ENCODE measurements around the gene TMEM150A.
"Not testable (repeated sequence)": the region's sequence is repeated elsewhere in the genome, so short reads cannot be mapped to it uniquely, and the experiment has no call there.

Gene TMEM150A

DNA sequence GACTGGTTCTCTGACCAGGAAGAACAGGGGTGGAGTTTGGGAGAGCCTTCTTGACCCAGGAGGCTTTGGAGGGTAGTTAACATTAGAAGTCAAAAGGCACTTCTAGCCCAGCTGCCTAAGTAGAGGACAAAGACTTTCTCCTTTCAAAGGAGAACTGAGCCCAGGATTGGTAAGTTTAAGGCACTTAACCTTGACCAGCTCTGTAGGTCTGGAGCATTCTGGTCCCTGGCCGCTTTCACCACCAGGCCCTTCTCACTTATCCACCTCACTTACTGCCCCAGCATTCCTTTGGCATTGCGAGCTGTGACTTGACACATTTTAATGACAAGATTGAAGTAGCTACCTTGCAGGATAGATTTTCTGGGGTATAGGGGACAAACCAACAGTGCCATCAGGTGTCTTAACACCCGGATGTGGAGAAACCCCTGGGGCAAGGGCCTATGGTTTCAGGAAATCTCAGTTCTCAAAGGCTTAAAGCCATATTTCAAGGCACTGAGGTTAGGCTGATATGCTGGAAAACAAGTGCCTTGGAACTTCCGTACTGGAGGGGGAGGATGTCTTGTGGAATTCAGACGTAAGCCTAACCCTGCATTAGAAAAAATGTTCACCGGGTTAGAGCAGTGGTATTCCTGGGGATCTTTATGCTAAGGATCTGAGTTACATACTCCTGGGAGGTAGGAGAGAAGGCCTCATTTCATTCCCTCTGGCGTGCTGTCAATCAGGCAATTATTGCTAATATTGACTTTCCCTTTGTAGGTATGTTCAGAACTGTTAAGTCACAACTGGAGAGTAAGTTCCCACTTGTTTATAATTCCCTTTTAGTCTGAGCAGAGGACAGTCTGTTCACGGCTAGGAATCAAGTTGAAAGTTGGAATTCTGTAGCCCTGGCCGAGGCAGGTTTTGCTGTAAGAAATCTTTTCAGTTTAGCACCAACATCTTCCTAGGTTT lies 5.0 kb upstream of the TMEM150A start:
- peaks cover 9% of the 10 kb centered on the region for H3K36me3 ChIP-seq (replicated peaks)
- TF ChIP-seq, protein P1, sequence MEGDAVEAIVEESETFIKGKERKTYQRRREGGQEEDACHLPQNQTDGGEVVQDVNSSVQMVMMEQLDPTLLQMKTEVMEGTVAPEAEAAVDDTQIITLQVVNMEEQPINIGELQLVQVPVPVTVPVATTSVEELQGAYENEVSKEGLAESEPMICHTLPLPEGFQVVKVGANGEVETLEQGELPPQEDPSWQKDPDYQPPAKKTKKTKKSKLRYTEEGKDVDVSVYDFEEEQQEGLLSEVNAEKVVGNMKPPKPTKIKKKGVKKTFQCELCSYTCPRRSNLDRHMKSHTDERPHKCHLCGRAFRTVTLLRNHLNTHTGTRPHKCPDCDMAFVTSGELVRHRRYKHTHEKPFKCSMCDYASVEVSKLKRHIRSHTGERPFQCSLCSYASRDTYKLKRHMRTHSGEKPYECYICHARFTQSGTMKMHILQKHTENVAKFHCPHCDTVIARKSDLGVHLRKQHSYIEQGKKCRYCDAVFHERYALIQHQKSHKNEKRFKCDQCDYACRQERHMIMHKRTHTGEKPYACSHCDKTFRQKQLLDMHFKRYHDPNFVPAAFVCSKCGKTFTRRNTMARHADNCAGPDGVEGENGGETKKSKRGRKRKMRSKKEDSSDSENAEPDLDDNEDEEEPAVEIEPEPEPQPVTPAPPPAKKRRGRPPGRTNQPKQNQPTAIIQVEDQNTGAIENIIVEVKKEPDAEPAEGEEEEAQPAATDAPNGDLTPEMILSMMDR (IDR thresholded peaks at IDR 0.05; ENCODE audit: low read depth, low read length, missing control alignments) = no peak
- DNase-seq = no peak
- in situ Hi-C loops (cut with HindIII; ENCODE audit: low pct_ligation_motif_present, low sequenced_read_pairs) = no loop called here
- no peaks in the 10 kb centered on the region for H3K27me3 ChIP-seq (replicated peaks)
- H3K27ac ChIP-seq = no peak overlapping the region
- H3K4me3 ChIP-seq (ENCODE audit: low read depth, low read length) = no peak overlapping the region

DNA sequence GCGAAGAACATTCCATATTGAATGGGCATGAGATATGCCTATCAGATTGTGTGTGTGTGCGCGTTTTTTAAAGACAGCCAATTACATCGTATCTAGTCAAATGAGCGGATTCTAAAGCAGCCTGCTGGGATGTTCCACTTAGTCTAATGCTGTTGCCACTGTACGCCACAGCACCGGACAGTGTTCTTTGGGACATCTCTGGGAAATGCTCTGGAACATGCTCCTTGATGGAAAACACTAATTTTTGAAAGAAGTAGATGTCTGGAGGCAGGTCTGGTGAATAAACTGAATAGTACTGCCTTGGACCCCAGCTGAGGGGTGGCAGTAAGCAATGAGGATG lies 3.6 kb upstream of the TMEM150A start:
- Histone ChIP-seq H3K36me3 (replicated peaks) (peaks cover 9% of the 10 kb centered on the region), H3K27ac (peak overlapping the region; percentile 23), H3K27me3 (replicated peaks) (no peaks in the 10 kb centered on the region), H3K4me3 (ENCODE audit: low read depth, low read length) (no peak overlapping the region)
- TF ChIP-seq, protein P1 (IDR thresholded peaks at IDR 0.05; ENCODE audit: low read depth, low read length, missing control alignments) = no peak
- in situ Hi-C loops (cut with HindIII; ENCODE audit: low pct_ligation_motif_present, low sequenced_read_pairs) = no loop called here
- no peak for DNase-seq

DNA sequence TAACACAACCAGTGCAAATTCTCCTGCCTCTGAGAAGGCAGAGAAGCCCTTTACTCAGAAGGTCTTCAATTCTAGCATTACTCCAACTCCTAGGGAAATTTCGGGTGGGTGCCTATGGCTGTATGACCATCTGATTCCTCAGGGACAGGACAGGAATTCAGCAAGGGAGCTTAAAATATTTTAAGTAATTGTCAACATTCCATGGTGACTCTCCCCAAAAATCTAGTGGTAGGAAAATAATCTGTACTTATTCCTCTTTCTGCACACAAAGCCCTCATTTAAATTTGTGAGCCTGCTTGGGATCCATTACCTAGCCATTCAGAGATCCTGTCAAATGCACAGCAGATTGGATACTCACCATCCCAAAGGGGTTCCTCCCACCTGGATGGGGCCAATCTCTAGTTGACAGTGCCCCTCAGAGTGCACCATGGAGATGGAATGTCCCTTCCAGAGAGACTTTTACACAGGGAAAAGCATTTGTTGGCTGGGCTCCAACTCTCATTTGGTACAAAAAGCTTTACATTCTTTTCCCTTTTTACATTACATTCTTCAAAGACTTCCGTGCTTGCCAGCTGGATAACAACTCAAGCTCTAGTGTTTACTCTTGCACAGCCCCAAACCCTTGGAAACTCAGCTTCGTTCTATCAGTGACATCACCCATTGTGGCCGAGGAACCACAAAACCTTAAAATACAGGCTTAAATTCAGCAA lies 3.1 kb upstream of the TMEM150A start:
- peak; percentile 94 for DNase-seq
- no peak overlapping the region for H3K4me3 ChIP-seq (ENCODE audit: low read depth, low read length)
- TF ChIP-seq, protein P1 (IDR thresholded peaks at IDR 0.05; ENCODE audit: low read depth, low read length, missing control alignments) = no peak
- in situ Hi-C loops (cut with HindIII; ENCODE audit: low pct_ligation_motif_present, low sequenced_read_pairs) = no loop called here
- H3K36me3 ChIP-seq (replicated peaks) = peaks cover 9% of the 10 kb centered on the region
- peak overlapping the region; percentile 17 for H3K27ac ChIP-seq
- no peaks in the 10 kb centered on the region for H3K27me3 ChIP-seq (replicated peaks)

DNA sequence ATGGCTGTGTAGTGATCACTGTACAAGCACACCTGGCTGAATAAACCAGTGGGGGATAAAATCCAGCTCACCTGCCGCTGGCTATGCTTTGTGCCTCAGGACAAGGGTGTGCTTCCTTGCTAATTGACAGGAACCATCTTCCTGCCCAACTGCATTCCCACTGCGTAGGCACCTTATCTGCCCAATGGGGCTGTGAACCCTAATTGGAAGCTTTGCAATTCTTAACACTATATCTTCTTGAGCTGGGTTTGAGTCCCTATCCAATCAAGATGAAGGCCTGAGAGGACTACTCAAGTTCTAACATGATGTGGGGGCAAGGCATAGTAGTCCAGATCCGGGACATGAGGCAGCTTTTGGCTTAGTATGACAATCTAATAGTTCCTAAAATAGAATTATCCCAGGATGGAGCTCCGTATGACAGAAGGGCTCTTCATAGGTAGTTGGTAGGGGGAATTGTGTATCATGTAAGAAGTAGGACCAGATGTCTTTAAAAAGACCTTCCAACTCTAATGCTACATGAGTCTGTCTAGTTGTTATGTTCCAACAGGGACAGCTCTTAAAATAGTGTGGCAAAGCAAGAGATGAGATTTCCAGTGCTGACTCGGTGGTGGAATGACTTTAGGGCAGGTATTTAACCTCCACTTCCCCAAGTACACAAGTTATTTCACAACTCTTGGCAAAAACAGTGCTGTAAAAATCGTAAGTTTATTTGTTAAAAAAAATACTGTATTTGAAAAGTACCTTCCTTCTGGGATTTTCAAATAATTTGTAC lies 2.3 kb upstream of the TMEM150A start:
- H3K4me3 ChIP-seq (ENCODE audit: low read depth, low read length) = no peak overlapping the region
- H3K27me3 ChIP-seq (replicated peaks) = no peaks in the 10 kb centered on the region
- TF ChIP-seq, protein P1 (IDR thresholded peaks at IDR 0.05; ENCODE audit: low read depth, low read length, missing control alignments) = no peak
- DNase-seq = no peak
- H3K27ac ChIP-seq = no peak overlapping the region
- peaks cover 9% of the 10 kb centered on the region for H3K36me3 ChIP-seq (replicated peaks)
- in situ Hi-C loops (cut with HindIII; ENCODE audit: low pct_ligation_motif_present, low sequenced_read_pairs) = no loop called here

DNA sequence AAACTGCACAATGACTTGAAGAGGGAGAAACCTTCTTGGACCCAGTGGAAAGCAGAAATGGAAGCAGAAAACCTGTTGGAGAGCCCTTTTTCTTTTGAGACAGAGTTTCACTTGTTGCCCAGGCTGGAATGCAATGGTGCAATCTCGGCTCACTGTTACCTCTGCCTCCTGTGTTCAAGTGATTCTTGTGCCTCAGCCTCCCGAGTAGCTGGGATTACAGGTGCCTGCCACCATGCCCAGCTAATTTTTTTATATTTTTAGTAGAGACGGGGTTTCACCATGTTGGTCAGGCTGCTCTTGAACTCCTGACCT lies 1.6 kb upstream of the TMEM150A start:
- H3K27ac ChIP-seq; DNase-seq; in situ Hi-C loops (cut with HindIII; ENCODE audit: low pct_ligation_motif_present, low sequenced_read_pairs); H3K27me3 ChIP-seq (replicated peaks); H3K36me3 ChIP-seq (replicated peaks); H3K4me3 ChIP-seq (ENCODE audit: low read depth, low read length): not testable (repeated sequence)
